HG02571 (cell line): ENCODE data around the gene PDCD2L.
"Not testable (repeated sequence)": the region's sequence is repeated elsewhere in the genome, so short reads cannot be mapped to it uniquely, and the experiment has no call there.

Experiments
- ATAC-seq: cut with Tn5 transposase; IDR thresholded peaks from one replicate; pipeline ENCODE4 v1.9.1; 2021; ENCODE audit warnings: mild to moderate bottlenecking, moderate library complexity; ENCODE audit not compliant: unreplicated experiment

PDCD2L gene

GRCh38 chr19:34409189-34410164 lies 5.3 kb downstream of the PDCD2L start:
- no peak for ATAC-seq

- ATAC-seq = no peak
Observed at GRCh38 chr19:34411216-34411615, 7.0 kb downstream of the PDCD2L start.

- no peak for ATAC-seq
Observed at GRCh38 chr19:34416021-34416545, 11.9 kb downstream of the PDCD2L start.

- no peak for ATAC-seq
Observed at GRCh38 chr19:34418300-34418699, 14.1 kb downstream of the PDCD2L start.

GRCh38 chr19:34426096-34426661 lies 22.0 kb downstream of the PDCD2L start:
- ATAC-seq = no peak

- peak; percentile 43 for ATAC-seq
Observed at GRCh38 chr19:34428549-34429285, 24.5 kb downstream of the PDCD2L start.

GRCh38 chr19:34429553-34429952 lies 25.4 kb downstream of the PDCD2L start:
- no peak for ATAC-seq

GRCh38 chr19:34430738-34431625 lies 26.8 kb downstream of the PDCD2L start:
- no peak for ATAC-seq

GRCh38 chr19:34431681-34432402 lies 27.6 kb downstream of the PDCD2L start:
- ATAC-seq = no peak

- ATAC-seq = no peak
Observed at GRCh38 chr19:34432797-34433196, 28.6 kb downstream of the PDCD2L start.

- ATAC-seq = no peak
Observed at GRCh38 chr19:34436716-34437115, 32.5 kb downstream of the PDCD2L start.

- ATAC-seq = no peak
Observed at GRCh38 chr19:34448191-34448590, 44.0 kb downstream of the PDCD2L start.

- ATAC-seq = no peak
Observed at GRCh38 chr19:34452723-34453122, 48.5 kb downstream of the PDCD2L start.

- no peak for ATAC-seq
Observed at GRCh38 chr19:34454091-34454490, 49.9 kb downstream of the PDCD2L start.

- no peak for ATAC-seq
Observed at GRCh38 chr19:34454685-34455084, 50.5 kb downstream of the PDCD2L start.

GRCh38 chr19:34455783-34456480 lies 51.7 kb downstream of the PDCD2L start:
- ATAC-seq = not testable (repeated sequence)

GRCh38 chr19:34457446-34457845 lies 53.2 kb downstream of the PDCD2L start:
- no peak for ATAC-seq

GRCh38 chr19:34458677-34459076 lies 54.5 kb downstream of the PDCD2L start:
- no peak for ATAC-seq

- ATAC-seq = no peak
Observed at GRCh38 chr19:34459614-34460013, 55.4 kb downstream of the PDCD2L start.
